ENCODE measurements around the gene ZNF397.

DNA sequence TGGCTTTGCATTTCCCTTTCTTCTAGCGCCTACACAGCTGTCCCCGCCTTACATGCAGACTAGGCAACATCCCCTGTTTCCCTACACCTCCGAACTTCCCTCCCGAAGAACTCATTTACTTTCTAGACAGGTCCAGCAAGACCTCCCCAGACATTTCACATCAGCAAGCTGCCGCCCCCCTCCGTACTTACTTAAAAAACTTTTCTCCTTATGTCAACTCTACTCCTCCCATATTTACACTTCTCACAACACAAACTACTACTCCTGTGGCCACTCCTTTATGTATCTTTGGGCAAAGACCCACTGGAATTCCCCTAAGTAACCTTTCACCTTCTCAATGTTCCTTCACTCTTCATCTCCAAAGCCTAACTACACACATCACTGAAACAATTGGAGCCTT lies 20.4 kb upstream of the ZNF397 start:
- TF ChIP-seq CTCF (IDR thresholded peaks at IDR 0.05; ENCODE audit: insufficient read depth, low read length, poor library complexity, severe bottlenecking) (no peak), EZH2phosphoT487 (conservative IDR thresholded peaks at IDR 0.05; ENCODE audit: low read length) (no peak)
